GM18517 (cell line): ENCODE data around the gene ALK.
"Not testable (repeated sequence)": the region's sequence is repeated elsewhere in the genome, so short reads cannot be mapped to it uniquely, and the experiment has no call there.

Experiments
- ATAC-seq: cut with Tn5 transposase; IDR thresholded peaks from one replicate; pipeline ENCODE4 v1.9.1; 2021; ENCODE audit warnings: mild to moderate bottlenecking, moderate library complexity; ENCODE audit not compliant: unreplicated experiment

The ALK gene

GRCh38 chr2:29844713-29845326 is 76.6 kb downstream of the ALK start:
- ATAC-seq = no peak

GRCh38 chr2:29841386-29842004 is 79.9 kb downstream of the ALK start:
- no peak for ATAC-seq

GRCh38 chr2:29839306-29839705 is 82.1 kb downstream of the ALK start:
- no peak for ATAC-seq

GRCh38 chr2:29837925-29838324 is 83.5 kb downstream of the ALK start:
- no peak for ATAC-seq

GRCh38 chr2:29834624-29835023 is 86.8 kb downstream of the ALK start:
- no peak for ATAC-seq

- ATAC-seq = no peak
Measured at GRCh38 chr2:29834036-29834540, 87.3 kb downstream of the ALK start.

GRCh38 chr2:29831560-29831959 is 89.8 kb downstream of the ALK start:
- no peak for ATAC-seq

- ATAC-seq = no peak
Measured at GRCh38 chr2:29829841-29830240, 91.5 kb downstream of the ALK start.

GRCh38 chr2:29824145-29824544 is 97.2 kb downstream of the ALK start:
- ATAC-seq = not testable (repeated sequence)

GRCh38 chr2:29821591-29821990 is 99.8 kb downstream of the ALK start:
- no peak for ATAC-seq

- no peak for ATAC-seq
Measured at GRCh38 chr2:29819570-29819969, 101.8 kb downstream of the ALK start.

- ATAC-seq = no peak
Measured at GRCh38 chr2:29817801-29818680, 103.3 kb downstream of the ALK start.

GRCh38 chr2:29817299-29817698 is 104.1 kb downstream of the ALK start:
- no peak for ATAC-seq

- no peak for ATAC-seq
Measured at GRCh38 chr2:29816651-29817050, 104.7 kb downstream of the ALK start.

- no peak for ATAC-seq
Measured at GRCh38 chr2:29811378-29811777, 110.0 kb downstream of the ALK start.

GRCh38 chr2:29810956-29811355 is 110.4 kb downstream of the ALK start:
- no peak for ATAC-seq

- ATAC-seq = no peak
Measured at GRCh38 chr2:29808321-29808720, 113.1 kb downstream of the ALK start.

- ATAC-seq = no peak
Measured at GRCh38 chr2:29807082-29807481, 114.3 kb downstream of the ALK start.

GRCh38 chr2:29806461-29806860 is 114.9 kb downstream of the ALK start:
- ATAC-seq = no peak

- ATAC-seq = no peak
Measured at GRCh38 chr2:29804671-29805070, 116.7 kb downstream of the ALK start.

- no peak for ATAC-seq
Measured at GRCh38 chr2:29803537-29803936, 117.8 kb downstream of the ALK start.

GRCh38 chr2:29802986-29803385 is 118.4 kb downstream of the ALK start:
- no peak for ATAC-seq
